Measurements from ENCODE around the gene ARHGAP15.

- TF ChIP-seq YY1 (IDR thresholded peaks at IDR 0.05; ENCODE audit: insufficient read depth, insufficient read length) (no peak), ZNF274 (IDR thresholded peaks at IDR 0.05; ENCODE audit: low read depth, low read length) (no peak)
Observed at GRCh38 chr2:143736904-143737303, 607.7 kb downstream of the ARHGAP15 start.

All from NT2/D1 (cell line).